KMS-11 (cell line): Measurements from ENCODE around the gene BMP5.

Experiments
- H2AFZ ChIP-seq: fragments of 200-600 bp; sonication (generic); 2 replicates; pipeline ENCODE4 v1.6.1; 2016; ENCODE audit warnings: antibody characterized with exemption, mixed run types, low read depth
- H3K27ac ChIP-seq: fragments of 200-600 bp; sonication (generic); 2 replicates; pipeline ENCODE4 v1.6.1; 2016; ENCODE audit warnings: mild to moderate bottlenecking, mixed run types
- H3K27me3 ChIP-seq: fragments of 200-600 bp; sonication (generic); 2 replicates; pipeline ENCODE4 v1.6.1; 2017; ENCODE audit warnings: mild to moderate bottlenecking, low read depth, mixed run types, moderate library complexity; ENCODE audit not compliant: insufficient read depth
- H3K36me3 ChIP-seq: fragments of 200-600 bp; sonication (generic); 2 replicates; pipeline ENCODE4 v1.6.1; 2017; ENCODE audit warnings: mild to moderate bottlenecking, mixed run types; ENCODE audit not compliant: insufficient read depth
- H3K4me1 ChIP-seq: fragments of 200-600 bp; sonication (generic); 2 replicates; pipeline ENCODE4 v1.6.1; 2016; ENCODE audit warnings: mild to moderate bottlenecking, low read depth, mixed run types; ENCODE audit not compliant: poor library complexity, severe bottlenecking
- H3K4me2 ChIP-seq: fragments of 200-600 bp; sonication (generic); 2 replicates; pipeline ENCODE4 v1.7.0; 2016; ENCODE audit warnings: mild to moderate bottlenecking, mixed run types
- H3K4me3 ChIP-seq: fragments of 200-600 bp; sonication (generic); IDR thresholded peaks from 2 replicates; pipeline ENCODE4 v1.6.1; 2017; ENCODE audit warnings: low read depth, low read length, mixed read lengths; ENCODE audit not compliant: insufficient read depth
- H3K79me2 ChIP-seq: fragments of 200-600 bp; sonication (generic); 2 replicates; pipeline ENCODE4 v1.6.1; 2016; ENCODE audit warnings: low read depth, mixed run types; ENCODE audit not compliant: insufficient read depth
- H3K9ac ChIP-seq: fragments of 200-600 bp; sonication (generic); 2 replicates; pipeline ENCODE4 v1.6.1; 2016; ENCODE audit warnings: mild to moderate bottlenecking, mixed run types
- H4K20me1 ChIP-seq: fragments of 200-600 bp; sonication (generic); 2 replicates; pipeline ENCODE4 v1.6.1; 2016; ENCODE audit warnings: mild to moderate bottlenecking, mixed run types; ENCODE audit not compliant: insufficient read depth
- CTCF ChIP-seq: fragments of 200-600 bp; sonication (generic); conservative IDR thresholded peaks from 2 replicates; pipeline ENCODE4 v1.6.1; 2017; ENCODE audit warnings: low read depth, mild to moderate bottlenecking, antibody characterized with exemption, low read length, moderate library complexity, mixed read lengths

Gene BMP5

GRCh38 chr6:55822005-55822404 is 53.4 kb downstream of the BMP5 start:
- Histone ChIP-seq H3K9ac (no peak overlapping the region), H3K27ac (no peak overlapping the region), H3K27me3 (no peaks in the 10 kb centered on the region), H3K36me3 (no peaks in the 10 kb centered on the region), H3K4me2 (no peak overlapping the region), H2AFZ (no peak overlapping the region), H3K79me2 (no peaks in the 10 kb centered on the region), H4K20me1 (no peaks in the 10 kb centered on the region), H3K4me3 (no peak overlapping the region), H3K4me1 (no peaks in the 10 kb centered on the region)
- no peak for TF ChIP-seq CTCF

- Histone ChIP-seq H3K27me3 (no peaks in the 10 kb centered on the region), H2AFZ (no peak overlapping the region), H3K4me3 (no peak overlapping the region), H3K4me1 (no peaks in the 10 kb centered on the region), H3K36me3 (no peaks in the 10 kb centered on the region), H3K79me2 (no peaks in the 10 kb centered on the region), H4K20me1 (no peaks in the 10 kb centered on the region), H3K9ac (no peak overlapping the region), H3K27ac (no peak overlapping the region), H3K4me2 (no peak overlapping the region)
- TF ChIP-seq CTCF = no peak
Measured at GRCh38 chr6:55820696-55821095, 54.7 kb downstream of the BMP5 start.

GRCh38 chr6:55819811-55820210 is 55.6 kb downstream of the BMP5 start:
- no peak overlapping the region for H3K9ac ChIP-seq
- H4K20me1 ChIP-seq = no peaks in the 10 kb centered on the region
- no peak overlapping the region for H3K4me2 ChIP-seq
- no peak for TF ChIP-seq CTCF
- no peak overlapping the region for H3K27ac ChIP-seq
- H3K4me1 ChIP-seq = no peaks in the 10 kb centered on the region
- no peaks in the 10 kb centered on the region for H3K27me3 ChIP-seq
- H3K36me3 ChIP-seq = no peaks in the 10 kb centered on the region
- no peaks in the 10 kb centered on the region for H3K79me2 ChIP-seq
- no peak overlapping the region for H3K4me3 ChIP-seq
- no peak overlapping the region for H2AFZ ChIP-seq

- H3K36me3 ChIP-seq = no peaks in the 10 kb centered on the region
- no peak overlapping the region for H3K27ac ChIP-seq
- H3K4me3 ChIP-seq = no peak overlapping the region
- H3K27me3 ChIP-seq = no peaks in the 10 kb centered on the region
- H3K4me1 ChIP-seq = no peaks in the 10 kb centered on the region
- H3K4me2 ChIP-seq = no peak overlapping the region
- H3K9ac ChIP-seq = no peak overlapping the region
- H2AFZ ChIP-seq = no peak overlapping the region
- TF ChIP-seq CTCF = no peak
- no peaks in the 10 kb centered on the region for H3K79me2 ChIP-seq
- H4K20me1 ChIP-seq = no peaks in the 10 kb centered on the region
Measured at GRCh38 chr6:55818482-55818881, 56.9 kb downstream of the BMP5 start.

GRCh38 chr6:55812509-55812908 is 62.9 kb downstream of the BMP5 start:
- Histone ChIP-seq H3K4me1 (no peaks in the 10 kb centered on the region), H2AFZ (no peak overlapping the region), H3K79me2 (no peaks in the 10 kb centered on the region), H3K4me2 (no peak overlapping the region), H3K9ac (no peak overlapping the region), H3K27ac (no peak overlapping the region), H3K36me3 (no peaks in the 10 kb centered on the region), H3K27me3 (no peaks in the 10 kb centered on the region), H4K20me1 (no peaks in the 10 kb centered on the region), H3K4me3 (no peak overlapping the region)
- no peak for TF ChIP-seq CTCF
